Measurements from ENCODE around the gene WIZ. TPM values are rescaled to one million over a fixed set of nuclear protein-coding genes. Genes with fewer than 3 reads are reported as not detected.

WIZ gene
- total RNA-seq, 2 experiments from 2014 or later = 25.3 to 25.4 TPM

DNA sequence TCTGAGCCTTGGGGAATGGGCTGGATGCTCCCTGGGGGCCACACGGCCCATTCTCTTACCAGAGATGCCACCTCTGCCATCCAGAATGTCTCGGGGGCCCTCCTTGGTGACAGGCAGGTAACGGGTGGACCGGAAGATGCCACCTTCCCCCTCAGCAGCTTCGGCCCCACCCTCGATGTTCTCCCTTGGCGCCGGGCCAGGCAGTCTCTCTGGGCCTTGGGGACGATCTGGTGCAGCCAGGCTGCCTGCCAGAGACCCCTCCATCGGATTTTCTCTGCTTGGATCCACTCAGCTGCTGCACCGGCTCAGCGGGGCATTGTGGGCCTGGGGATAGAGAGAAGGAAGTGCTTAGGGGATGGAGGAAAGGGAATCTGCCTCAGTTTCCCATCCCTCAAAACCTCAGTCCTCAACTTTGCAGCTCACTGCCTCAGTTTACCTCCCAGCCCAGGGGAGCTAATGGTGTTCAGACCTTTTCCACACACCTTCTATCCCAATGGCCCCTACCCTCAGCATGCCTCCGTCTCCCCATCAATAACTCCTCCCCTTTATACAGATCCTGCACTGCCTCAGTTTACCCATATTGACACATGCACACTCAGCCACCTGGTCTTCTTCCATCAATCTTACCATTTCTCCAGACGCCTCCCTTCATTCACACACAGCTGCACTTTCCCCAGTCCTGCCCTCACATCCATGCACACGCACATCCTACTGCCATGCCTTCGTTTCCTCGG, 1.5 kb downstream of the WIZ start:
- no peak for DNase-seq
- Mint-ChIP-seq H3K36me3 (ENCODE audit: low read depth) (peaks cover 35% of the 10 kb centered on the region), H3K27me3 (no peaks in the 10 kb centered on the region), H3K4me3 (peak overlapping the region; percentile 61), H3K4me1 (peaks cover 24% of the 10 kb centered on the region), H3K9me3 (no peaks in the 10 kb centered on the region), H3K27ac (peak overlapping the region; percentile 57)
- ChIA-PET POLR2A (interaction anchor here (1.3 to 12.2 kb wide), 5 partner anchors 9 to 29 kb away, joined by 4 to 124 read pairs (median 14); partner anchors contain the start of genes AKAP8L and RASAL3), CTCF (interaction anchor here (0.6 to 1.5 kb wide), 2 partner anchors 15 to 103 kb away, joined by 3 to 4 read pairs; no protein-coding TSS in a partner anchor)

DNA sequence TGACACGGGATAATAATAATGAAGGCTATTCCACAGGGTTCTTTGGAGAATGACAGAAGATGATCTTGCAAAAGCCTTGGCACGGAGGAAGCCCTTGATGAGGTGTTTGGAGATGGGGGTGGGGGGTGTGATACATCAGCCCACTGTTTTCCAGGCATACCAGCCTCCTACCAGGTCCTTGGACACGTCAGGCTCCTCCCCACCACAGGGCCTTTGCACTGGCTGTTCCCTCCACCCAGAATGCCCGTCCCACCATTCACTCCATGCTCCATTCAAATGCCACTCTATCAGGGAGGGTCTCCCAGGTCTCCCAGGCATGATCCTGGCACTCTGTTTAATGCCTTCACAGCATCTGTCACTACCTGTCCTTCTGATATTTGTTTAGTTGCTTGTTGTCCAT, 2.7 kb downstream of the WIZ start:
- H3K27me3 Mint-ChIP-seq = no peaks in the 10 kb centered on the region
- H3K4me3 Mint-ChIP-seq = no peak overlapping the region
- POLR2A ChIA-PET = interaction anchor here (1.3 to 12.2 kb wide), 5 partner anchors 10 to 19 kb away, joined by 4 to 124 read pairs (median 5); partner anchors contain the start of gene RASAL3
- peaks cover 23% of the 10 kb centered on the region for H3K4me1 Mint-ChIP-seq
- no peak for DNase-seq
- peaks cover 29% of the 10 kb centered on the region for H3K36me3 Mint-ChIP-seq (ENCODE audit: low read depth)
- CTCF ChIA-PET = interaction anchor here (1.5 kb wide), 1 partner anchor 14 kb away, joined by 3 read pairs; no protein-coding TSS in a partner anchor
- no peak overlapping the region for H3K27ac Mint-ChIP-seq
- no peaks in the 10 kb centered on the region for H3K9me3 Mint-ChIP-seq

DNA sequence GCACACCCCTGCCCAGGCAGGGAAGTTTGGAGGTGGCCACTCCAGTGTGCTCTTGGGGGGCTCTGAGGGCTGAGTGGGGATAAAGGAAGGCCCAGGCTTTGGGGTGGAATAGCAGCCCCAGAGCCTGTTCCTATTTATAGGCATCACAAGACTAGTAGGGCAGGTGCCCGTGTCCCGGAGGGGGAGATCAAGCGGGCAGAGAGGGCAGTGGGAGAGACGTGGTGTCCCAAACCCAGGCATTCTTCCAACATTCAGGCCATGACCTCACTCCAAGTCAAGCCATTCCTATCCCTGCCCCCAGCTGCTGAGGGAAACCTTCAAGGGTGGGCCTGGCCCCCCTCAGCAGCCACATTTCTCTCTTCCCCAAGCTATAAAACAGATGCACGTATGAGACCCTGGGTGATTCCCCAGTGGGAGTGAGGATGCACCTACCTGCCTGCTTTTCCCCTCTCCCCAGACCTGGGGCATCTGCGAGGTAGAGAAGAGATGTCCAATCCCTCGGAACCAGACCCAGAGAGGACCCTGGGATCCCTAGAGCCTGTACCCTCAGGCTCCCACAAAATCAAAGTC, 3.9 kb downstream of the WIZ start:
- H3K4me3 Mint-ChIP-seq = no peak overlapping the region
- ChIA-PET POLR2A (interaction anchor here (1.8 kb wide), 1 partner anchor 13 kb away, joined by 5 read pairs; no protein-coding TSS in a partner anchor), CTCF (no interaction called here)
- DNase-seq = no peak
- peaks cover 15% of the 10 kb centered on the region for H3K4me1 Mint-ChIP-seq
- H3K27ac Mint-ChIP-seq = no peak overlapping the region
- H3K27me3 Mint-ChIP-seq = no peaks in the 10 kb centered on the region
- H3K9me3 Mint-ChIP-seq = no peaks in the 10 kb centered on the region
- H3K36me3 Mint-ChIP-seq (ENCODE audit: low read depth) = peaks cover 18% of the 10 kb centered on the region

DNA sequence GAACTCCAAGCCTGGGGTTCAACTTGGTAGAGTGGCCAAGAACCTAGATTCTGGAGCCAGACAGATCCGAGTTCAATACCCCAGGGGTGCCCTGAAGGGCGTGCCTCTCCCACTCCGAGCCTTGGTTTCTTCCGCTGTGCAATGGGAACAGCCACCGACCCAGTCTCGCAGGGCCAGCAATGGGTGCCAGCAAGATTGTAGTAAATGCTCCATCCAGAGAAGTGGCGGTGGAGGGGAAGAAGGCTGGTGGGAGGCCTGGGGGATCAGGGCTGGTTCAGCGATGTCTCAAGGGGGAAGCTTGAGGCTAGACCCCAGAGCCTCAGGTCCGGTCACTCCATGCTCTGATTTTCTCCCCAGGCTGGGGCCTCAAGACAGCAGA, 4.5 kb downstream of the WIZ start:
- H3K9me3 Mint-ChIP-seq = no peaks in the 10 kb centered on the region
- ChIA-PET CTCF (no interaction called here), POLR2A (interaction anchor here (1.8 kb wide), 1 partner anchor 12 kb away, joined by 5 read pairs; no protein-coding TSS in a partner anchor)

DNA sequence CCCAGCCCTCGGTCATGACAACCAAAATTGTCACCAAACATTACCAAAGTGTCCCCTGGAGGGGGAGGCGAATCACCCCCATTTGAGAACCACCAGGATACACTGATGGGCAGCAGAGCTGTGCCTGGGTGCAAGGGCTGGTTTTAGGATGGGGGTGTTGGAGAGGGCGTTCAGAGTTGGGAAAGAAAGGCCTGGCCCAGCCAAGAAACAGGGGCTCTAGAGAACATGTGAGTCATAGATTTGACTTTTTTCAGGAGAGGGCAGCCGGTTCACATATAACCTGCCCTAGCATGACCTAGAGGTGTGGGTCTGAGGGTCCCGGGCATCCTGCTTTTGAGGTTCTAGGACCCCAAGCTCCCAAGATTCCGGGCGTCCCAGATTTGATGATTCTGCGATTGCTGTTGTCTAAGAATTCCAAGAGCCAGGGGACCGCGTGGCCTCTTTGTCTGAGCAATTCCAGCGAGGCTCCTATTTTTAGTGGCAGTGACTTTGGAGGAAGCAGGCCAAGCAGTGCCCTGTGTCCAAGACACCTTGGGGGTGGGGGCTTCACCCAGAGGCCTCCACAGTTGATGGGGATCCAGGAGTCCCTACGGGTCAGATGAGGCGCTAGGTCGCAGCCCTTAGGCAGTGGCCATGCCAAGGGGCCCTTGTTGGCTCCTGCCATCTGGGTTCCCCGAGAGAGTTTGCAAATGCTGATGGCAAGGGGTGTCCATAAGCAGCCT, 5.1 kb downstream of the WIZ start:
- Mint-ChIP-seq H3K4me3 (no peak overlapping the region), H3K9me3 (no peaks in the 10 kb centered on the region), H3K4me1 (peaks cover 7% of the 10 kb centered on the region), H3K36me3 (ENCODE audit: low read depth) (peaks cover 10% of the 10 kb centered on the region), H3K27ac (no peak overlapping the region), H3K27me3 (no peaks in the 10 kb centered on the region)
- DNase-seq = no peak
- POLR2A ChIA-PET = interaction anchor here (1.1 to 1.2 kb wide), 2 partner anchors 10 to 19 kb away, joined by 3 to 4 read pairs; no protein-coding TSS in a partner anchor
- CTCF ChIA-PET = no interaction called here

More for the DNA sequence above, 4.5 kb downstream of the WIZ start:
- no peak for DNase-seq
- peaks cover 10% of the 10 kb centered on the region for H3K4me1 Mint-ChIP-seq
- H3K27ac Mint-ChIP-seq = no peak overlapping the region
- peaks cover 11% of the 10 kb centered on the region for H3K36me3 Mint-ChIP-seq (ENCODE audit: low read depth)
- no peaks in the 10 kb centered on the region for H3K27me3 Mint-ChIP-seq
- H3K4me3 Mint-ChIP-seq = no peak overlapping the region

DNA sequence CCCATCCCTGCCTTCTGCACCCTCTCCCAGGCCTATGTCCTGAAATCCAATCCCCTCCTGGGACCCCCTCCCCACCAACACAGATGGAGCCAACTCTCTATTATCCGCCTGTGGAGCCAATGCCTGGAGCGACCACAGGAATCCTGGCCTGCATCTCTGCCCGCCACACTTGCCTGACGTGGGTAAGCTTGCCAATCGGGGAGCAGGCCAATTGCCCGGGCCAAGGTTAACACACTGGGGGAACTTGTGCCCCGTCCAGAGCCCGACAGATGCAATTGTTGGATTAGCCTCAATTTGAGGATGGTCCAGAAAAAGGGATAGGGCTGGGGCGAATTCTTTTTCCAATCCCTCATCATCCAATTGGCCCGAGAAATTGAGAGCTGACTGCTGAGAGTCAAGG, 5.9 kb downstream of the WIZ start:
- CTCF ChIA-PET = no interaction called here
- POLR2A ChIA-PET = interaction anchor here (1.1 to 1.2 kb wide), 2 partner anchors 10 to 20 kb away, joined by 3 to 4 read pairs; no protein-coding TSS in a partner anchor
- no peaks in the 10 kb centered on the region for H3K9me3 Mint-ChIP-seq

DNA sequence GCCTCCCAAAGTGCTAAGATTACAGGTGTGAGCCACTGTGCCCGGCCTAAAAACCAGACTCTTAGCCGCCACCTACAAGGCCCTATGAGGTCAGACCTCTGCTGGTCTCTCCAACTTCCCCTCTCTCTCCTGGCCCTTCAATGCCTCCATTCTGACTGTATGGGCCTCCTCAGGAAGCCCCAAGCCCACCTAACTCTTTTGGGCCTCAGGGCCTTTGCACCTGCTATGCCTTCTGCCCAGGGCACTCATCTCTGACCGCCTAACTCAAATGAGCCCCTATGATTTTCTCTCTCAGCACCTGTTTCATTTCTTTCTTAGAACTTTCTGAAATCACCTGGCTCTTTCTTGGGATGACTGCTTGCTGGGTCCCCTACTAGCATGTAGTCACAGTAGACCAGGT, 6.4 kb downstream of the WIZ start:
- H3K4me3 Mint-ChIP-seq = no peak overlapping the region
- CTCF ChIA-PET = no interaction called here
- no peak overlapping the region for H3K27ac Mint-ChIP-seq
- H3K27me3 Mint-ChIP-seq = no peaks in the 10 kb centered on the region
- no peaks in the 10 kb centered on the region for H3K9me3 Mint-ChIP-seq
- peaks cover 4% of the 10 kb centered on the region for H3K36me3 Mint-ChIP-seq (ENCODE audit: low read depth)
- POLR2A ChIA-PET = interaction anchor here (1.2 kb wide), 1 partner anchor 11 kb away, joined by 4 read pairs; no protein-coding TSS in a partner anchor
- peaks cover under 1% of the 10 kb centered on the region for H3K4me1 Mint-ChIP-seq
- DNase-seq = no peak

More for the DNA sequence above, 5.9 kb downstream of the WIZ start:
- Mint-ChIP-seq H3K27ac (no peak overlapping the region), H3K27me3 (no peaks in the 10 kb centered on the region), H3K4me1 (peaks cover 6% of the 10 kb centered on the region), H3K4me3 (no peak overlapping the region), H3K36me3 (ENCODE audit: low read depth) (peaks cover 9% of the 10 kb centered on the region)
- no peak for DNase-seq

DNA sequence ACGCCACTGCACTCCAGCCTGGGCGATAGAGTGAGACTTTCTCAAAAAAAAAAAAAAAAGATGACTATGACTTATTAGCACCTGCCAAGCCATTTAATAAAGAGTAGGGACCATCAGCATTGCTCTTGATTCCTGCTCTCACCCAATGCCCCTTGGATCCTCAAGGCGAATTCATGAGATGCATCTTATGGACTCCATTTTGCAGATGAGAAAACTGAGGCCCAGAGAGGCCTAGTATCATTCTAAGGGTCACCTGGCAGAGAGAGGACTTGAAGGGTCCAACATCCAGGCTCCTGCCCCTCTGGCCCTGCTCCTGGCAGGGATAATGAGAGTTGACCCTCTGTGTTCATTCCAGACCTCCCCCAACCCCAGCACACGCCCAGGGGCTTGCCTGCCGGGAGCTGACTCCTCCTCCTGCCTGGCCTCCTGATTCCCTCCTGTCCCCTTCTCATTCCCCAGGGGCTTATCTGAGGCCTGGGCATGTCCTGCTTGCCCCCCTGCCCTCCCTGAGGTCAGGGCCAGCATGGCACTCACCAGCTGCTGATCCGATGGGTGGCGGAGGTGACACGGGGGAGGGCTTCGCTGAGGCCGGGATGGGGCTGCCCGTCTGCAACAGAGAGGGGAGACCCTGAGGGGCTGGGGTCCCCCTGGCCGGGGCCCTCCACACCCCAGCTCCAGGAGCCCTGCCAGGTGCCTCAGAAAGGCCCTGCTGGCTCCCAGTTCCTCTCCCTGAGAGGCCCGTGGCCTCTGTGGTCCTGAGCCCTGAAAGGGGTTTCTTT, 7.4 kb downstream of the WIZ start:
- ChIA-PET CTCF (interaction anchor here (1.1 kb wide), 1 partner anchor 23 kb away, joined by 7 read pairs; the partner anchor contains the start of gene AKAP8L), POLR2A (no interaction called here)
- DNase-seq = no peak
- H3K4me3 Mint-ChIP-seq = no peak overlapping the region
- H3K9me3 Mint-ChIP-seq = no peaks in the 10 kb centered on the region
- peaks cover 2% of the 10 kb centered on the region for H3K36me3 Mint-ChIP-seq (ENCODE audit: low read depth)
- H3K27ac Mint-ChIP-seq = no peak overlapping the region
- H3K27me3 Mint-ChIP-seq = no peaks in the 10 kb centered on the region
- H3K4me1 Mint-ChIP-seq = peaks cover 2% of the 10 kb centered on the region

DNA sequence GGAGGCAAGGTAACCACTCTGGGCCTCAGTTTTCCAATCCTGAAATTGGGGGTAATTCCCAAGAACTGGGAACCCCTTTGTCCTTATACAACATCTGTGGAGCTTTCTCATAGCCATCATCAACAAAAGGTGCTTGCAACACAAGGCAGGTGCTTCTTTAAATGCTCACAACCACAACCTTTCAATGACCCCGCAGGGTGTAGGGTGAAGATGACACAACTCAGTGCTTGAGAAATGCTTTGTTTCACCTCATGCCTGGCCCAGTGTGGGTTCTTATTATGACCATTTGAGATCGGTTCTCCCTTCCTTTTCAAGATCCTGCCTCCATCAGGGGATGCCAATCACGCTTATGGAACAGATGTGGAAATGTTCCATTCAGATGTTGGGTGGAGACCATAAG, 8.4 kb downstream of the WIZ start:
- peaks cover 7% of the 10 kb centered on the region for H3K4me1 Mint-ChIP-seq
- ChIA-PET CTCF (interaction anchor here (1.1 kb wide), 1 partner anchor 22 kb away, joined by 7 read pairs; the partner anchor contains the start of gene AKAP8L), POLR2A (interaction anchor here (0.6 kb wide), 1 partner anchor 22 kb away, joined by 3 read pairs; no protein-coding TSS in a partner anchor)
- H3K36me3 Mint-ChIP-seq (ENCODE audit: low read depth) = peaks cover 2% of the 10 kb centered on the region
- H3K9me3 Mint-ChIP-seq = no peaks in the 10 kb centered on the region
- H3K4me3 Mint-ChIP-seq = no peak overlapping the region
- H3K27me3 Mint-ChIP-seq = no peaks in the 10 kb centered on the region
- no peak overlapping the region for H3K27ac Mint-ChIP-seq
- DNase-seq = no peak

DNA sequence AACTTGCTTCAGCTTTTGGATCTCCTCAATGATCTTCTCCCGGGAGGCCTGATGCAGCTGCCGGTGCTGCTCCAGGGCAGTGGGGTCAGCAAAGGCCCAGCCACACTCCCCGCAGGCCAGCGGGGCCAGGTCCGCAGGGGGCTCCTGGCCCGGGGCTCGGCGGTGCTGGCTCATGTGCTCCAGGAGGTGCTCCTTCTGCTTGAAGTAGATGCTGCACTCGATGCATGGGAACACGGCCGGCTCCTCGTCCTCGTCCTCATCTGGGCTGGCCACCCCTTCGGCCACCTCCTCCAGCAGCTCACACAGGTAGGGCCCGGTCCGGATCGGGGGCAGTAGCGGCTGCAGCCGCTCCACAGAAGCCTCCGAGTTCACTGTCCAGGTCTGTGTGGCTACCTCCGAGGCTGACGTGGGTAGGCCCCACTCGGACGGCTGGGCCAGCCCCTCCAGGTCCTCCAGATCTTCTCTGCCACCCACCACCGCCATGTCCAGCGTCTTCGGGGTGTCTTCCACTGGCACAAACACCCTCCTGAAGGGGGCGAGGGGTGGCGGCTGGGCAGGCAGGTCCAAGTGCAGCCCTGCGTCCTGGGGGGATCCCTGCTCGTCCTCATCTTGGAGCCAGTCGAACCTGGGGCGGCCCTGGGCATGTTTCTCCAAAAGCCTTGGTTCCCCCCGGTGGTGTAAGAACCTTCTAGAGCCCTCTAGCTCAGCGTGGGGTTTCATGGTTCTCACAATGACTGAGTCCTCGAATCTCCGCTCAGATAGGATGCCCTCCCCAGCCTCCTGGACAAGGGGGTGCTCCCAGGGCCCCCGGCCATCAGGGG, 9.7 kb downstream of the WIZ start:
- Mint-ChIP-seq H3K4me3 (no peak overlapping the region), H3K4me1 (peaks cover 11% of the 10 kb centered on the region), H3K27ac (no peak overlapping the region), H3K36me3 (ENCODE audit: low read depth) (peaks cover 2% of the 10 kb centered on the region), H3K27me3 (no peaks in the 10 kb centered on the region), H3K9me3 (no peaks in the 10 kb centered on the region)
- DNase-seq = no peak
- CTCF ChIA-PET = no interaction called here
- POLR2A ChIA-PET = interaction anchor here (1.2 to 2.2 kb wide), 3 partner anchors 11 to 27 kb away, joined by 5 to 9 read pairs (median 8); partner anchors contain the start of gene AKAP8L

DNA sequence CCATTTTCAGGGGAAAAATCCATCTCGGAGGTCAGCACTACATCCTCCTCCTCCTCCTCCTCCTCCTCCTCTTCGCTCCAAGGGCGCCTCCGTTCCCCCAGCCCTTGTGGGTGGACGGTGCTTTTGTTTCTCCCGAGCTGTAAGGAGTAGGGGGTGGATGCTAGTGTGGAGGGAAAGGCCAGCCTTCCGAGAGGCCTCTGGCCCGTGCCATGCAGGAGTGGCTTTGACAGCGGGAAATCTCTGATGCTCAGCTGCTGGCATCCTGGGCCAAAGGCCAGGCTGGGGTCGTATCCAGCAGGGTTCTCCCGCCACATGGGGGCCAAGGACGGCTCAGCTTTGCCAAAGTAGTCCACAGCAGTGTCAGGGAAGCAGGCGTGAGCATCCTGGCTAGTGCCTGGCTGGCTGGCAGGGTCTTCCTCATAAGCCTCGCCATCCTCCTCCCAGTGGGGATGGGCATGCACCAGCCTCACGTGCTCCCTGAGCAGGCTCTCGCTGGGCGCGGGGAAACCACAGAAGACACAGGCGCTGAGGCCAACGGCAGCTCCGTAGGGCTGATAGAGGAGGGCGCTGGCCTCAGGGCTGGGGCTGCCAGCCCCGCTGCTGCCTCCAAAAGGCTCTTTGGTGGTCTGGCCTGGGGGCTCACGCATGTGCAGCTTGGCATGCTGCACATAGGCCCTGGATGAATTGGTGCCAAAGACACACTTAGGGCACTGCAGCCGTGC, 10.5 kb downstream of the WIZ start:
- DNase-seq = no peak
- CTCF ChIA-PET = no interaction called here
- H3K4me1 Mint-ChIP-seq = peaks cover 11% of the 10 kb centered on the region
- H3K27ac Mint-ChIP-seq = no peak overlapping the region
- H3K4me3 Mint-ChIP-seq = no peak overlapping the region
- H3K36me3 Mint-ChIP-seq (ENCODE audit: low read depth) = peaks cover 2% of the 10 kb centered on the region
- no peaks in the 10 kb centered on the region for H3K9me3 Mint-ChIP-seq
- POLR2A ChIA-PET = interaction anchor here (1.2 to 2.2 kb wide), 3 partner anchors 12 to 28 kb away, joined by 5 to 9 read pairs (median 8); partner anchors contain the start of gene AKAP8L
- H3K27me3 Mint-ChIP-seq = no peaks in the 10 kb centered on the region

Data from activated CD4-positive, alpha-beta memory T cell treated with anti-CD3 and anti-CD28 coated beads, Interleukin-2, amount 10 ng/mL, durations not matched to agents 7 days and 5 days (primary cell).